ENCODE results near the gene GPR176.

The GPR176 gene

DNA sequence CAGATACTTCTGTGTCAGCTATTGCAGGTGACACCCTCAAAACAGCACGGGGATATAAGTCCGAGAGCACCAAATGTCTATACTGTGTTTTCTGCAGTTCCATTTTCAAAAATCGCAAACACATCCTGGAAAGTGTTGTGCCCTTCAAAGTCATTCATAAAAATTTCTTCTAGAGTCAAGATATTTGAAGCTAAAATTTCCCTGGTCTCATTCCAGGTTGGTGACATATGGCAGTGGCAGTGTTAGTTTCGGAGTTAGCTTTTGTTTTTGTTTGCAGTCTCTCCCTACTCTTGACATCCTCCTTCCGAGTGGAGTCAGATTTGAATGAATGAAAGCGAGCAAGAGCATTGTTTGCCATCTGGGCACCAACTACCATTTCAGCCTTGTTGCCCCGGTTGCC is 134.2 kb downstream of the GPR176 start:
- Histone ChIP-seq H4K91ac (ENCODE audit: low read depth, low read length, poor library complexity) (no peak overlapping the region), H3K4ac (ENCODE audit: low read length) (no peak overlapping the region), H3K4me3 (ENCODE audit: low read length in 2 of 2) (no peak overlapping the region), H2BK120ac (ENCODE audit: low read depth, low read length) (no peak overlapping the region), H3K4me2 (ENCODE audit: insufficient read depth, low read length, poor library complexity, severe bottlenecking) (no peak overlapping the region), H3K79me1 (ENCODE audit: low read depth, low read length) (no peaks in the 10 kb centered on the region), H3K27me3 (ENCODE audit: control insufficient read depth in 3 of 3, insufficient read depth in 3 of 3, low read depth in 1 of 3, low read length in 3 of 3) (no peaks in the 10 kb centered on the region), H3K14ac (ENCODE audit: low read length) (no peak overlapping the region), H3K27ac (replicated peaks; ENCODE audit: low read length) (no peak overlapping the region), H3K9ac (ENCODE audit: low read depth, low read length, poor library complexity) (no peak overlapping the region), H3K18ac (ENCODE audit: low read length) (no peak overlapping the region), H4K8ac (ENCODE audit: low read depth, low read length) (no peak overlapping the region), H2AK5ac (ENCODE audit: low read depth, low read length) (no peak overlapping the region), H2BK15ac (ENCODE audit: low read length) (no peak overlapping the region), H2BK5ac (ENCODE audit: low read length) (no peak overlapping the region), H2BK12ac (ENCODE audit: low read length) (no peak overlapping the region), H3K23ac (ENCODE audit: low read depth, low read length, poor library complexity) (no peak overlapping the region), H2AFZ (ENCODE audit: low read length) (no peak overlapping the region), H3K4me1 (ENCODE audit: control insufficient read depth in 2 of 2, insufficient read depth in 1 of 2, low read depth in 1 of 2, low read length in 2 of 2) (peaks cover 2 to 22% of the 10 kb centered on the region in 2 donors), H3K36me3 (replicated peaks in 1 of 2; ENCODE audit: control insufficient read depth in 2 of 2, insufficient read depth in 2 of 2, low read length in 2 of 2) (peaks cover 0 to 8% of the 10 kb centered on the region in 2 donors), H3K9me3 (replicated peaks in 1 of 2; ENCODE audit: control insufficient read depth in 2 of 2, insufficient read depth in 1 of 2, low read depth in 1 of 2, low read length in 2 of 2) (peaks cover 0 to 6% of the 10 kb centered on the region in 2 donors)
- no CpG with 5 or more reads among the region's 7 CpGs for WGBS, 2 donors (ENCODE audit: extremely low coverage in 2 of 2, insufficient read length in 2 of 2, insufficient replicate concordance in 1 of 2)
- DNase-seq (ENCODE audit: low spot score) = no peak

DNA sequence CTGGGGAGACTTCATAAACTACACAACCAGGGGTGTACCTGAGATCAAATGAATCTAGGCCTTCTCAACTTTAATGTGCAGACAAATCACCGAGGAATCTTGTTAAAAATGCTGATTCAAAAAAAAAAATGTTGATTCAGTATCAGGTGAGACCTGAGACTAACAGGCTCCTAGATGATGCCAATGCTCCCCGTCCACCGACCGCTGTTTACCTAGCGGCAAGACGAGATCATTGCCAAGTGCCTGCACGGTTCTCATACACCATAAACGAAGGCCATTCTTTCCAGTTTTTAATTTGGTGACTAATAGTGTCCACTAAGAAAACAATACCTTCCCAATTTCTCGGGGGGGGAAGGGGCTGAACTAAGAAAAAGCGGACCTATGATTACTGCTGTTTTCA is 134.9 kb downstream of the GPR176 start:
- Histone ChIP-seq H3K23ac (ENCODE audit: low read depth, low read length, poor library complexity) (no peak overlapping the region), H2BK5ac (ENCODE audit: low read length) (no peak overlapping the region), H3K4me1 (ENCODE audit: control insufficient read depth in 2 of 2, insufficient read depth in 1 of 2, low read depth in 1 of 2, low read length in 2 of 2) (peaks cover 2 to 22% of the 10 kb centered on the region in 2 donors), H3K4ac (ENCODE audit: low read length) (no peak overlapping the region), H3K4me3 (ENCODE audit: low read length in 2 of 2) (no peak overlapping the region), H4K91ac (ENCODE audit: low read depth, low read length, poor library complexity) (no peak overlapping the region), H3K27me3 (ENCODE audit: control insufficient read depth in 3 of 3, insufficient read depth in 3 of 3, low read depth in 1 of 3, low read length in 3 of 3) (no peaks in the 10 kb centered on the region), H4K8ac (ENCODE audit: low read depth, low read length) (no peak overlapping the region), H2BK12ac (ENCODE audit: low read length) (no peak overlapping the region), H3K9ac (ENCODE audit: low read depth, low read length, poor library complexity) (no peak overlapping the region), H2AK5ac (ENCODE audit: low read depth, low read length) (no peak overlapping the region), H3K9me3 (replicated peaks in 1 of 2; ENCODE audit: control insufficient read depth in 2 of 2, insufficient read depth in 1 of 2, low read depth in 1 of 2, low read length in 2 of 2) (peaks cover 0 to 7% of the 10 kb centered on the region in 2 donors), H2AFZ (ENCODE audit: low read length) (no peak overlapping the region), H3K4me2 (ENCODE audit: insufficient read depth, low read length, poor library complexity, severe bottlenecking) (no peak overlapping the region), H3K18ac (ENCODE audit: low read length) (no peak overlapping the region), H2BK120ac (ENCODE audit: low read depth, low read length) (no peak overlapping the region), H3K79me1 (ENCODE audit: low read depth, low read length) (no peaks in the 10 kb centered on the region), H2BK15ac (ENCODE audit: low read length) (no peak overlapping the region), H3K27ac (replicated peaks; ENCODE audit: low read length) (no peak overlapping the region), H3K36me3 (replicated peaks in 1 of 2; ENCODE audit: control insufficient read depth in 2 of 2, insufficient read depth in 2 of 2, low read length in 2 of 2) (peaks cover 0 to 8% of the 10 kb centered on the region in 2 donors), H3K14ac (ENCODE audit: low read length) (no peak overlapping the region)
- no CpG with 5 or more reads among the region's 10 CpGs for whole genome bisulfite sequencing, 2 donors (ENCODE audit: extremely low coverage in 2 of 2, insufficient read length in 2 of 2, insufficient replicate concordance in 1 of 2)
- DNase-seq (ENCODE audit: low spot score) = no peak

DNA sequence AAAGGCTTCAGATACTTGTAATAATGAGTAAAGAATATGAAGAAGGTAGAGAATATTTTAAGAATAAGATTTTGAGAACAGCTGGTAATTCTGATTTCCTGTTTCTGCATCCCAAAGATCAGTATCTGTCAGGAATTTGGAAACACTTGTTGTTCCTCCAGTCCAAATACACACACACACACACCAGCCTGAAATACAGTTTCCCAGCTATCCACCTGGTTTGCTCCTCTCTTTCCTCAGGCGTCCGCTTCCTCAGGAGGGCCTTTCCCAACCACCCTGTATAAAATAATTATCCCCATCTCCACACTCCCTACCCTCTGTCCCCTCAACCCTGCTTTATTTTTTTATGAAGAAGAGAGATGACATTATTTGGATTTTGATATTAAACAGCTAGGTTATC is 135.4 kb downstream of the GPR176 start:
- Histone ChIP-seq H2BK15ac (ENCODE audit: low read length) (no peak overlapping the region), H2BK5ac (ENCODE audit: low read length) (no peak overlapping the region), H3K14ac (ENCODE audit: low read length) (no peak overlapping the region), H3K4me2 (ENCODE audit: insufficient read depth, low read length, poor library complexity, severe bottlenecking) (no peak overlapping the region), H3K18ac (ENCODE audit: low read length) (no peak overlapping the region), H2BK12ac (ENCODE audit: low read length) (no peak overlapping the region), H3K27me3 (ENCODE audit: control insufficient read depth in 3 of 3, insufficient read depth in 3 of 3, low read depth in 1 of 3, low read length in 3 of 3) (no peaks in the 10 kb centered on the region), H3K9me3 (replicated peaks in 1 of 2; ENCODE audit: control insufficient read depth in 2 of 2, insufficient read depth in 1 of 2, low read depth in 1 of 2, low read length in 2 of 2) (peaks cover 0 to 7% of the 10 kb centered on the region in 2 donors), H3K79me1 (ENCODE audit: low read depth, low read length) (no peaks in the 10 kb centered on the region), H2AFZ (ENCODE audit: low read length) (no peak overlapping the region), H2AK5ac (ENCODE audit: low read depth, low read length) (no peak overlapping the region), H3K27ac (replicated peaks; ENCODE audit: low read length) (no peak overlapping the region), H2BK120ac (ENCODE audit: low read depth, low read length) (no peak overlapping the region), H3K23ac (ENCODE audit: low read depth, low read length, poor library complexity) (no peak overlapping the region), H4K8ac (ENCODE audit: low read depth, low read length) (no peak overlapping the region), H3K36me3 (replicated peaks in 1 of 2; ENCODE audit: control insufficient read depth in 2 of 2, insufficient read depth in 2 of 2, low read length in 2 of 2) (peaks cover 0 to 8% of the 10 kb centered on the region in 2 donors), H3K4me1 (ENCODE audit: control insufficient read depth in 2 of 2, insufficient read depth in 1 of 2, low read depth in 1 of 2, low read length in 2 of 2) (peaks cover 2 to 22% of the 10 kb centered on the region in 2 donors), H3K9ac (ENCODE audit: low read depth, low read length, poor library complexity) (no peak overlapping the region), H3K4ac (ENCODE audit: low read length) (no peak overlapping the region), H3K4me3 (ENCODE audit: low read length in 2 of 2) (peak overlapping the region in 1 of 2 donors; percentile 21), H4K91ac (ENCODE audit: low read depth, low read length, poor library complexity) (no peak overlapping the region)
- WGBS, 2 donors (ENCODE audit: extremely low coverage in 2 of 2, insufficient read length in 2 of 2, insufficient replicate concordance in 1 of 2) = no CpG with 5 or more reads among the region's 2 CpGs
- DNase-seq (ENCODE audit: low spot score) = no peak

DNA sequence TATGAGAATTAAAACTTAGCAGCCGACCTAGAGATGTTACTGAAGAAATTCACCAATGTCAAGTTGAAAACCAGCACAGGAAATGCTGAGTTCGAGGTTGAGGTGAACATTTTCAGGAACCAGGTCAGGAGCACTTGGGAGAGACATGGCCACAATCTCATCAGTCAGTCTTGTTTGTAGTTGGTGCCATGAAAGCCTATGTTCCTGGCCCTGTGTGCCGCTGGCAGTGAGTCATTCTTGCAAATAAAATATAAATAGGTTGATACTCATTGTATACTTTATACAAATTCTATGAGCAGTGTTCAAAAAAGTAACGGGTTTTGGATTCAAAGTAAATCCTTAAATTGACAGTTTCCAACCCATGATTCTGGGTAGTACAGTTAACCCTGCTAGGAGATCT is 135.9 kb downstream of the GPR176 start:
- H2BK120ac ChIP-seq (ENCODE audit: low read depth, low read length) = no peak overlapping the region
- H2AK5ac ChIP-seq (ENCODE audit: low read depth, low read length) = no peak overlapping the region
- no peak overlapping the region for H4K8ac ChIP-seq (ENCODE audit: low read depth, low read length)
- H3K14ac ChIP-seq (ENCODE audit: low read length) = no peak overlapping the region
- no CpG with 5 or more reads among the region's 4 CpGs for WGBS, 2 donors (ENCODE audit: extremely low coverage in 2 of 2, insufficient read length in 2 of 2, insufficient replicate concordance in 1 of 2)
- H3K36me3 ChIP-seq (replicated peaks in 1 of 2; ENCODE audit: control insufficient read depth in 2 of 2, insufficient read depth in 2 of 2, low read length in 2 of 2) = peaks cover 0 to 8% of the 10 kb centered on the region in 2 donors
- no peak overlapping the region for H2BK12ac ChIP-seq (ENCODE audit: low read length)
- H4K91ac ChIP-seq (ENCODE audit: low read depth, low read length, poor library complexity) = no peak overlapping the region
- DNase-seq (ENCODE audit: low spot score) = no peak
- H3K18ac ChIP-seq (ENCODE audit: low read length) = no peak overlapping the region
- H3K4me1 ChIP-seq (ENCODE audit: control insufficient read depth in 2 of 2, insufficient read depth in 1 of 2, low read depth in 1 of 2, low read length in 2 of 2) = peaks cover 2 to 22% of the 10 kb centered on the region in 2 donors
- no peak overlapping the region for H3K9ac ChIP-seq (ENCODE audit: low read depth, low read length, poor library complexity)
- no peaks in the 10 kb centered on the region for H3K27me3 ChIP-seq (ENCODE audit: control insufficient read depth in 3 of 3, insufficient read depth in 3 of 3, low read depth in 1 of 3, low read length in 3 of 3)
- H3K4ac ChIP-seq (ENCODE audit: low read length) = no peak overlapping the region
- no peak overlapping the region for H3K4me2 ChIP-seq (ENCODE audit: insufficient read depth, low read length, poor library complexity, severe bottlenecking)
- H3K79me1 ChIP-seq (ENCODE audit: low read depth, low read length) = no peaks in the 10 kb centered on the region
- no peak overlapping the region for H2BK15ac ChIP-seq (ENCODE audit: low read length)
- peaks cover 0 to 7% of the 10 kb centered on the region in 2 donors for H3K9me3 ChIP-seq (replicated peaks in 1 of 2; ENCODE audit: control insufficient read depth in 2 of 2, insufficient read depth in 1 of 2, low read depth in 1 of 2, low read length in 2 of 2)
- H3K4me3 ChIP-seq (ENCODE audit: low read length in 2 of 2) = peak overlapping the region in 1 of 2 donors; percentile 67
- no peak overlapping the region for H2AFZ ChIP-seq (ENCODE audit: low read length)
- H3K27ac ChIP-seq (replicated peaks; ENCODE audit: low read length) = no peak overlapping the region
- H2BK5ac ChIP-seq (ENCODE audit: low read length) = no peak overlapping the region
- H3K23ac ChIP-seq (ENCODE audit: low read depth, low read length, poor library complexity) = no peak overlapping the region

Measured in neuronal stem cell (in vitro differentiated cells).